AG04449 (cell line): Measurements from ENCODE around the gene SPP1.

Experiments used
- CTCF ChIA-PET: fragments of 350-600 bp; formaldehyde crosslinking; extraction: SDS; loops from one replicate; lab custom pipeline; 2021; ENCODE audit warnings: antibody characterized with exemption; lab: Yijun Ruan, JAX
- POLR2A ChIA-PET: fragments of 400-600, 350-600 bp; formaldehyde crosslinking; extraction: SDS; loops from one replicate; lab custom pipeline; 2020; ENCODE audit warnings: antibody characterized with exemption, inconsistent platforms; lab: Yijun Ruan, JAX
- DNase-seq: peaks from one replicate; pipeline ENCODE4 v3.0.0-alpha.2; 2010; ENCODE audit warnings: low read depth, low spot score
- H3K4me3 ChIP-seq: 2 replicates; pipeline ENCODE4 v1.5.1; 2011; ENCODE audit warnings: low read depth, mild to moderate bottlenecking, control low read depth, low read length
- CTCF ChIP-seq: IDR thresholded peaks from one replicate; pipeline ENCODE4 v1.5.1; 2011; ENCODE audit warnings: mild to moderate bottlenecking, moderate library complexity, low read length, control low read depth, inconsistent platforms; ENCODE audit not compliant: insufficient read depth; ENCODE audit errors: missing control alignments

SPP1 gene

GRCh38 chr4:88002786-88003185, 27.3 kb downstream of the SPP1 start:
- no peak for TF ChIP-seq CTCF
- H3K4me3 ChIP-seq = no peak overlapping the region
- POLR2A ChIA-PET = no interaction called here
- DNase-seq = no peak
- CTCF ChIA-PET = interaction anchor here (1.0 to 1.6 kb wide), 2 partner anchors 150 to 209 kb away, joined by 3 to 9 read pairs; no protein-coding TSS in a partner anchor

- TF ChIP-seq CTCF = no peak
- POLR2A ChIA-PET = no interaction called here
- CTCF ChIA-PET = interaction anchor here (1.1 to 3.7 kb wide), 3 partner anchors 17 to 30 kb away, joined by 4 to 17 read pairs (median 5); no protein-coding TSS in a partner anchor
Observed at GRCh38 chr4:88003261-88003660, 27.7 kb downstream of the SPP1 start.

GRCh38 chr4:88005076-88005475, 29.6 kb downstream of the SPP1 start:
- ChIA-PET POLR2A (no interaction called here), CTCF (interaction anchor here (0.8 to 3.7 kb wide), 4 partner anchors 24 to 153 kb away, joined by 3 to 17 read pairs (median 8); no protein-coding TSS in a partner anchor)
- peak; percentile 82 for DNase-seq
- TF ChIP-seq CTCF = no peak
- no peak overlapping the region for H3K4me3 ChIP-seq

More at GRCh38 chr4:88003261-88003660, 27.7 kb downstream of the SPP1 start:
- DNase-seq = no peak
- H3K4me3 ChIP-seq = no peak overlapping the region

GRCh38 chr4:88005946-88006345, 30.4 kb downstream of the SPP1 start:
- no peak overlapping the region for H3K4me3 ChIP-seq
- POLR2A ChIA-PET = no interaction called here
- CTCF ChIA-PET = interaction anchor here (0.8 to 3.7 kb wide), 4 partner anchors 25 to 154 kb away, joined by 5 to 17 read pairs (median 8); no protein-coding TSS in a partner anchor
- DNase-seq = no peak
- TF ChIP-seq CTCF = no peak

- CTCF ChIA-PET = interaction anchor here (3.7 kb wide), 1 partner anchor 34 kb away, joined by 17 read pairs; no protein-coding TSS in a partner anchor
- peak overlapping the region; percentile 78 for H3K4me3 ChIP-seq
- TF ChIP-seq CTCF = no peak
- POLR2A ChIA-PET = no interaction called here
- no peak for DNase-seq
Observed at GRCh38 chr4:88006956-88007303, 31.4 kb downstream of the SPP1 start.

GRCh38 chr4:88007304-88008121, 32.0 kb downstream of the SPP1 start, which contains the start of gene PKD2:
PKD2 (plus strand) TSS chr4:88007635; CDS start chr4:88007734, 99 bp downstream.
- ChIA-PET POLR2A (no interaction called here), CTCF (interaction anchor here (1.5 to 3.7 kb wide), 2 partner anchors 34 to 155 kb away, joined by 3 to 17 read pairs; no protein-coding TSS in a partner anchor)
- peak within 1 kb of the TSS; percentile 78 for H3K4me3 ChIP-seq
- DNase-seq = no peak
- no peak for TF ChIP-seq CTCF
